ENCODE results near the gene MT1E.

The MT1E gene

GRCh38 chr16:56606476-56607108, 19.0 kb upstream of the MT1E start:
- peak; percentile 56 for DNase-seq (ENCODE audit: low read depth)
- H3K4me3 ChIP-seq (ENCODE audit: low read depth, low read length) = peak overlapping the region; percentile 18
- in situ Hi-C loops (cut with HindIII; ENCODE audit: low sequenced_read_pairs) = no loop called here
- no peak for TF ChIP-seq CTCF (IDR thresholded peaks at IDR 0.05; ENCODE audit: low read depth, low read length, missing control alignments)

DNA sequence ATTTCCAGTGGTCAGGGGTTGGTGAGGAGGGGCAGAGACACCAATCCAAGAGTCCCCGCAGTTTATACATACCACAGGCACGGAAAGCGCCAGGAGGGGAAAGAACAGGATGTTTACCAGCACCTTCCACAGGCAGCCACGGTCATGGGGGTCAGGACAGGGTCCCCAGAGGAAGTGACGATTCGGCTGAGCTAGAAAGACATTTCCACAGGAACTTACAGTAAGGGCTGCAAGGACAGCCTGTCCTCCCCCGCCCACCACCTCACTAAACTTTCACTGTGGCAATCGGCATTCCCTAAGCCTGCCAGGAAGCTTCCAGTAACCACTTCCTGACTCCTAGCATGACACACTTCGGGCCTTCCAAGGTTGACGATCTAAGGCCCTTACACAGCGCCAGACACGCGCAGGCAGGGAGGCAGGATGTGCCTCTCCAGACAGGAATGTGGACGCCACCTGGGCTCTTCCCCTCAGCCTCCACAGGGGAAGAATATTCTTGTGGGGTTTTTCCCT, 18.4 kb upstream of the MT1E start:
- DNase-seq (ENCODE audit: low read depth) = peak; percentile 93
- no peak for TF ChIP-seq CTCF (IDR thresholded peaks at IDR 0.05; ENCODE audit: low read depth, low read length, missing control alignments)
- in situ Hi-C loops (cut with HindIII; ENCODE audit: low sequenced_read_pairs) = no loop called here
- H3K4me3 ChIP-seq (ENCODE audit: low read depth, low read length) = peak overlapping the region; percentile 18

DNA sequence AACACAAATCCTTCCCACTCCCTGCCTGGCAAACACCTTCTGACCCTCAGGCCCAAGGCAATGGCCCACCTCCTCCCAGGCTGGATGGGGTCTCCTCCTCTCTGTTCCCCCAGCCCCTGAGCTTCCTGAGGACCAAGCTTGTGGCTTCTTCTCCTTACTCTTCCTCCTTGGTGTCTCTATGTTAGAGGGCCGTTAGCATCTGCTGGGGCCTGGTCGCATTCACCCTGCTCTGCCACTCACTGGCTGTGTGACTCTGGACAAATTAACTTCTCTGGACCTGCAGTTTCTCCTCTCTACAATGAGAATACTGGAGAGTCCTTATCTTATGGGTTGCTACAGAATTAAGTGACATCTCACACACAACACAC, 17.9 kb upstream of the MT1E start:
- TF ChIP-seq CTCF (IDR thresholded peaks at IDR 0.05; ENCODE audit: low read depth, low read length, missing control alignments) = no peak
- peak overlapping the region; percentile 88 for H3K4me3 ChIP-seq (ENCODE audit: low read depth, low read length)
- no peak for DNase-seq (ENCODE audit: low read depth)
- in situ Hi-C loops (cut with HindIII; ENCODE audit: low sequenced_read_pairs) = no loop called here

DNA sequence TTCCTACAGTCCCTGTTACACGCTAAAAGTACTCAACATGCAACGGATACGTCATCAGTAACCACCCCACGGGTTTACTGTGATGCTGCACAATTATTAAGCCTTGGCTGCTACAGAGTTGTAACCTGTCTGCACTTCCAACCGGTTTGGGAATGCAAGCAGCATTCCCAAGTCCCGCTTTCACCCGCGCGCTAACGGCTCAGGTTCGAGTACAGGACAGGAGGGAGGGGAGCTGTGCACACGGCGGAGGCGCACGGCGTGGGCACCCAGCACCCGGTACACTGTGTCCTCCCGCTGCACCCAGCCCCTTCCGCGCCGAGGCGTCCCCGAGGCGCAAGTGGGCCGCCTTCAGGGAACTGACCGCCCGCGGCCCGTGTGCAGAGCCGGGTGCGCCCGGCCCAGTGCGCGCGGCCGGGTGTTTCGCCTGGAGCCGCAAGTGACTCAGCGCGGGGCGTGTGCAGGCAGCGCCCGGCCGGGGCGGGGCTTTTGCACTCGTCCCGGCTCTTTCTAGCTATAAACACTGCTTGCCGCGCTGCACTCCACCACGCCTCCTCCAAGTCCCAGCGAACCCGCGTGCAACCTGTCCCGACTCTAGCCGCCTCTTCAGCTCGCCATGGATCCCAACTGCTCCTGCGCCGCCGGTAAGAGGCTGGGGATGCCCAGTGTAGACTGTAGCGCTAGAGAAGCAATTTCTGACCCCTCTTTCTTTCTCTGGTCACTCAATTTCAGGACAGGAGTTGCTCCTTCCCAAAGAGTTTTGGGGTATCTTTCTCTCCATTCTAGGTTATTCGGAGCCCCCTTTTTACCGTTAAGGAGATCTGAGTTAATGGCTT, 17.3 kb upstream of the MT1E start, which contains the start of gene MT2A:
MT2A (plus strand) TSS at position 542 of the 833 bp plus-strand sequence; CDS start at position 614, 72 bp downstream.
- no peak for TF ChIP-seq CTCF (IDR thresholded peaks at IDR 0.05; ENCODE audit: low read depth, low read length, missing control alignments)
- in situ Hi-C loops (cut with HindIII; ENCODE audit: low sequenced_read_pairs) = no loop called here
- peak; percentile 91 for DNase-seq (ENCODE audit: low read depth)

GRCh38 chr16:56608876-56609462, 16.6 kb upstream of the MT1E start:
- peak overlapping the region; percentile 88 for H3K4me3 ChIP-seq (ENCODE audit: low read depth, low read length)
- DNase-seq (ENCODE audit: low read depth) = no peak
- TF ChIP-seq CTCF (IDR thresholded peaks at IDR 0.05; ENCODE audit: low read depth, low read length, missing control alignments) = no peak
- in situ Hi-C loops (cut with HindIII; ENCODE audit: low sequenced_read_pairs) = no loop called here

More for the DNA sequence above, 17.3 kb upstream of the MT1E start, which contains the start of gene MT2A:
- peak within 1 kb of the TSS; percentile 88 for H3K4me3 ChIP-seq (ENCODE audit: low read depth, low read length)

DNA sequence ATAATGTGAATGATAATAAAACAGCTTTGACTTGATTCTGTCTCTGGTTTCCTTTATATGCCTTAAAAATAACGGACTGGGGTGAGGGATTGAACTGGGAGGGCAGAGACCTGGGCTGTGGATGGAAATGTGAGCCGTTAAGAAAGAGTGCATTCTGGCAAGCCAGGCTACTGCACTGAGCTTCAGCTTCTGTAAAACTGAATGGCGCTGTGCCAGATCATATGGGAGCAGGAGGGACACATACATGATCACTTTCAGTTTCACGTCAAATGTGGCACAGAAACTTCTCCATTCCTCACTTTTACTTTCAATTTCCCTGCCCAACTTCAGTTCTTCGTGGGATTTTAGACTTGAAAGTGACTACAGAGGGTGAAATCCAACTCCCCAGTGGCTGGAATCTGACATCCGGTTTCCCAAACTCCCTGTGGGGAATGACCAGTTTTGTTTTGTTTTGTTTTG, 16.1 kb upstream of the MT1E start:
- in situ Hi-C loops (cut with HindIII; ENCODE audit: low sequenced_read_pairs) = no loop called here

More for the DNA sequence above, 16.1 kb upstream of the MT1E start:
- TF ChIP-seq CTCF (IDR thresholded peaks at IDR 0.05; ENCODE audit: low read depth, low read length, missing control alignments) = no peak
- peak; percentile 87 for DNase-seq (ENCODE audit: low read depth)
- H3K4me3 ChIP-seq (ENCODE audit: low read depth, low read length) = peak overlapping the region; percentile 88

Measured in astrocyte of the cerebellum (primary cell).